Loucy (cell line): ENCODE data around the gene CCDC102A.

Experiments
- EZH2phosphoT487 ChIP-seq: fragments of 200-600 bp; IDR thresholded peaks from 2 replicates; pipeline ENCODE4 v1.6.1; 2018; ENCODE audit warnings: antibody characterized with exemption, mild to moderate bottlenecking, moderate library complexity, borderline replicate concordance
- TF ChIP-seq, protein P1 (sequence below): fragments of 200-600 bp; sonication (generic); conservative IDR thresholded peaks from 2 replicates; pipeline ENCODE4 v1.5.1; 2014; ENCODE audit warnings: mild to moderate bottlenecking, antibody characterized with exemption, low read length

DNA sequence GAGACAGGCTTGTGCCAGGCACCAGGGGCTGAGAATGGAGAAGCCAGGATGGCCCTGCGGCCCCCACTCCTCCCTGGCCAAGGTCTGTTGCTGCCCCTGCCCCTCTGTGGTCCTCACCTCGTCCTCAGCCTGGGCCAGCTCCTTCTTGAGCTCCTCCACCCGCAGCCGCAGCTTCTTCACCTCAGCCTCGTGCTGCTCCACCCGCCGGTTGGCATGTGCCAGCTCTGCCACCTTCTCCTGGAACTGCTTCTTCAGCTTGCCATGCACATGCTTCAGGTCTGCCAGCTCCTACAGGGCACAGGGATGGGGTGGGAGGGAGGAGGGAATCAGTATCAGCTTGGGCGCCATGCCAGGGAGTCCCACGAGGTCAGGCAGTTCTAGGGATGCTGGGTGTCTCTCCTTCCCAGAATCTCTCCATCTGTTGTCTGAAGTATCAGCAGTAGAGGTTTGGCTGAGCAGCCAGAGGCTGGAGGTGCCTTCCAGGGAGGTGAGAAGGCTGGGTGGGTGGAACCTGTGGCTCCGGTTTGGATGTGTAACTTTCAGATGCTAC is 20.1 kb downstream of the CCDC102A start:
- TF ChIP-seq, protein P1, sequence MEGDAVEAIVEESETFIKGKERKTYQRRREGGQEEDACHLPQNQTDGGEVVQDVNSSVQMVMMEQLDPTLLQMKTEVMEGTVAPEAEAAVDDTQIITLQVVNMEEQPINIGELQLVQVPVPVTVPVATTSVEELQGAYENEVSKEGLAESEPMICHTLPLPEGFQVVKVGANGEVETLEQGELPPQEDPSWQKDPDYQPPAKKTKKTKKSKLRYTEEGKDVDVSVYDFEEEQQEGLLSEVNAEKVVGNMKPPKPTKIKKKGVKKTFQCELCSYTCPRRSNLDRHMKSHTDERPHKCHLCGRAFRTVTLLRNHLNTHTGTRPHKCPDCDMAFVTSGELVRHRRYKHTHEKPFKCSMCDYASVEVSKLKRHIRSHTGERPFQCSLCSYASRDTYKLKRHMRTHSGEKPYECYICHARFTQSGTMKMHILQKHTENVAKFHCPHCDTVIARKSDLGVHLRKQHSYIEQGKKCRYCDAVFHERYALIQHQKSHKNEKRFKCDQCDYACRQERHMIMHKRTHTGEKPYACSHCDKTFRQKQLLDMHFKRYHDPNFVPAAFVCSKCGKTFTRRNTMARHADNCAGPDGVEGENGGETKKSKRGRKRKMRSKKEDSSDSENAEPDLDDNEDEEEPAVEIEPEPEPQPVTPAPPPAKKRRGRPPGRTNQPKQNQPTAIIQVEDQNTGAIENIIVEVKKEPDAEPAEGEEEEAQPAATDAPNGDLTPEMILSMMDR = no peak
- no peak for TF ChIP-seq EZH2phosphoT487
